GM06990 (cell line): ENCODE data around the gene RABEP2.
"Not testable (repeated sequence)": the region's sequence is repeated elsewhere in the genome, so short reads cannot be mapped to it uniquely, and the experiment has no call there.

ENCODE experiments used
- DNase-seq: peaks from one replicate; pipeline ENCODE4 v3.0.0-alpha.2; 2011; ENCODE audit not compliant: insufficient read length; ENCODE audit errors: extremely low read depth
- H3K27me3 ChIP-seq: replicated peaks from 2 replicates; pipeline ENCODE4 v1.6.0; 2011; ENCODE audit warnings: low read length; ENCODE audit not compliant: control insufficient read depth, insufficient read depth
- H3K36me3 ChIP-seq: 2 replicates; pipeline ENCODE4 v1.5.1; 2011; ENCODE audit warnings: low read length; ENCODE audit not compliant: control insufficient read depth, insufficient read depth
- H3K4me3 ChIP-seq: replicated peaks from 2 replicates; pipeline ENCODE4 v1.5.1; 2011; ENCODE audit warnings: low read depth, mild to moderate bottlenecking, control low read depth, low read length
- TF ChIP-seq, protein P1 (sequence below): IDR thresholded peaks from 2 replicates; pipeline ENCODE4 v1.5.1; 2011; ENCODE audit warnings: low read length, control low read depth, mild to moderate bottlenecking, inconsistent platforms; ENCODE audit not compliant: insufficient read depth, poor library complexity, severe bottlenecking

The RABEP2 gene

DNA sequence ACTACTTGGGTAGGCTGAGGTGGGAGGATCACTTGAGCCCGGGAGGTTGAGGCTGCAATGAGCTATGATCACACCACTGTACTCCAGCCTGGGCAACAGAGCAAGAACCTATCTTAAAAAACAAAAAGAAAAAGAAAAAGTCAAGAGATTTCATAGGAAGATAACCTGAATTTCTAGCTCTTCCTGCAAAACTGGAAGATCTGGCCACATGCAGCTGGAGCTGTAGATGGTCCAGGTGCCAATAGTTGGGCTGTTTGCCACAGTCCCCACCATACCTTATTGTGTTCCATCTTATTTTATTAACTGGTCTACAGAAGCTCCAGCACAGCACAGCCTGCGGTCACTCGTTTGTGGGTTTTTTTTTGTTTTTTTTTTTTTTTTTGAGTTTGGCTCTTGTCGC, 31.7 kb downstream of the RABEP2 start:
- DNase-seq = no peak
- no peak overlapping the region for H3K4me3 ChIP-seq
- H3K27me3 ChIP-seq = no peaks in the 10 kb centered on the region
- TF ChIP-seq, protein P1, sequence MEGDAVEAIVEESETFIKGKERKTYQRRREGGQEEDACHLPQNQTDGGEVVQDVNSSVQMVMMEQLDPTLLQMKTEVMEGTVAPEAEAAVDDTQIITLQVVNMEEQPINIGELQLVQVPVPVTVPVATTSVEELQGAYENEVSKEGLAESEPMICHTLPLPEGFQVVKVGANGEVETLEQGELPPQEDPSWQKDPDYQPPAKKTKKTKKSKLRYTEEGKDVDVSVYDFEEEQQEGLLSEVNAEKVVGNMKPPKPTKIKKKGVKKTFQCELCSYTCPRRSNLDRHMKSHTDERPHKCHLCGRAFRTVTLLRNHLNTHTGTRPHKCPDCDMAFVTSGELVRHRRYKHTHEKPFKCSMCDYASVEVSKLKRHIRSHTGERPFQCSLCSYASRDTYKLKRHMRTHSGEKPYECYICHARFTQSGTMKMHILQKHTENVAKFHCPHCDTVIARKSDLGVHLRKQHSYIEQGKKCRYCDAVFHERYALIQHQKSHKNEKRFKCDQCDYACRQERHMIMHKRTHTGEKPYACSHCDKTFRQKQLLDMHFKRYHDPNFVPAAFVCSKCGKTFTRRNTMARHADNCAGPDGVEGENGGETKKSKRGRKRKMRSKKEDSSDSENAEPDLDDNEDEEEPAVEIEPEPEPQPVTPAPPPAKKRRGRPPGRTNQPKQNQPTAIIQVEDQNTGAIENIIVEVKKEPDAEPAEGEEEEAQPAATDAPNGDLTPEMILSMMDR = no peak
- peaks cover 1% of the 10 kb centered on the region; the same call in 1 of the 2 replicates for H3K36me3 ChIP-seq

DNA sequence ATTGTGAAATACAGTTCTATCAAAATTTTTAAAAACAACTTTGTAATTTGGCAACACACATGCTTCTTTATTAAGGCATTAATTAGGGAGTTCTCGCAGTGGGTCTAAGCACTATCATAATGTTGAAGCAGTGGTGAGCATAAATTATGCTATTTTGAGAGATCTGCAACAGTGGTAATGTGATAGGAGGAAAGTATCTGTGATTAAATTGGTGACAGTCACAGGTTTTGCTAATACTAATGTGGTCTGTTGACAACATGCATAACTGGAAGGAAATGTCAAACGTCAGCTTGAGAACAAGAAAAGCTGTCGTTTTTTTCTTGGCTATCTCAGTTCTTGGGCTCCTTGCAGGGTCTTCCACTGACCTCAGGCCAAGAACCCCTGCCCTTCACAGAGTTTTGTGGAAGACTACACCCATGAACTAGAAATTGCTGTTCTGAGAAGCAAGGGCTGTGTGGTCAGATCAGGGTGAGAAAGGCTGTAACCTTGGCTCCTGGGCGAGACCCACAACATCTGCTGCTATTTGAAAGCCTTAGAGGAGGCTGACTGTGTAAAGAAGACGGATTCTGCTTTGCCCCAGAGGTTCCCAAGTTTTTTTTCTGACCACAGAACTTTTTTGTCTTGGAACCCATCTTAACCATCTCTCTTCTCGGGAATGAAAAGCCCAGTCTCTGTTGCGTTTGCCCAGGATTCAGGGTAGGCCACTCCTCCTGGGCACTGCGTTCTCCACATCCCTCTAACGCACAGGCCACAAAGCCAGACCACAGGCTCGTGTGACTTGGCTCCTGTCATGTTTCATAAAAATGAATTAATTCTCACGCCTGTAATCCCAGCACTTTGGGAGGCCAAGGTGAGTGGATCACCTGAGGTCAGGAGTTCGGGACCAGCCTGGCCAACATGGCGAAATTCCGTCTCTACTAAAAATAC, 32.8 kb downstream of the RABEP2 start:
- Histone ChIP-seq H3K4me3 (no peak overlapping the region), H3K27me3 (no peaks in the 10 kb centered on the region), H3K36me3 (no peaks in the 10 kb centered on the region; the same call in 1 of the 2 replicates)
- TF ChIP-seq, protein P1 = no peak
- no peak for DNase-seq

DNA sequence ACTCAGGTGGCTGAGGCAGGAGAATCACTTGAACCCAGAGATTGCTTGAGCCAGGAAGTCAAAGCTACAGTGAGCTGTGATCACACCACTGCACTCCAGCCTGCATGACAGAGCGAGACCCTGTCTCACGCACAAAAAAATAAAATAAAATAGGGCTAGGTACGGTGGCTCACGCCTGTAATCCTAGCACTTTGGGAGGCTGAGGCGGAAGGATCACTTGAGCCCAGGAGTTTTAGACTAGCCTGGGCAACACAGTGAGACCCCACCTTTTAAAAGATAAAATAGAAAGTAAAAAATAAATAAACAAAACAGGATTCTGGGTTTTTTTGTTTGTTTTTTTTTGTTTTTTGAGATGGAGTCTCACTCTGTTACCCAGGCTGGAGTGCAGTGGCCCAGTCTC, 34.7 kb downstream of the RABEP2 start:
- not testable (repeated sequence) for H3K4me3 ChIP-seq, DNase-seq, H3K27me3 ChIP-seq, H3K36me3 ChIP-seq

DNA sequence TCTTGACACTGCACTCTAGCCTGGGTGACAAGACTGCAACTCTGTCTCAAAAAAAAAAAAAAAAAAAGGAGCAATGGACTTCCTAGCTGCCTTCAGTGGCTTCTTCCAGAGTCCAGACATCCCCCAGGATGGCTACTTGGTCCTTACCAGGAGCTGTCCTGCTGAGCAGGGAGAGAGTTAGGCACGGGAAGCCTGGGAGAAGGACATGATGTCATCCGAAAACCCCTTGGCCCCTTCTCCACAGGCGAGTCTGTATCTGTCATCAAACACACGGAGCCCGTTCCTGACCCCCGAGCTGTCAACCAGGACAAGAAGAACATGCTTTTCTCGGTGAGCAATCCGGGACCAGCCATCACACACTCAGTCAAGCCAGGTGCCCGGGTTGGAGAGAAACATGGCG, 38.1 kb downstream of the RABEP2 start:
- Histone ChIP-seq H3K36me3 (no peaks in the 10 kb centered on the region), H3K27me3 (no peaks in the 10 kb centered on the region), H3K4me3 (no peak overlapping the region)
- DNase-seq = no peak
- TF ChIP-seq, protein P1 = no peak

DNA sequence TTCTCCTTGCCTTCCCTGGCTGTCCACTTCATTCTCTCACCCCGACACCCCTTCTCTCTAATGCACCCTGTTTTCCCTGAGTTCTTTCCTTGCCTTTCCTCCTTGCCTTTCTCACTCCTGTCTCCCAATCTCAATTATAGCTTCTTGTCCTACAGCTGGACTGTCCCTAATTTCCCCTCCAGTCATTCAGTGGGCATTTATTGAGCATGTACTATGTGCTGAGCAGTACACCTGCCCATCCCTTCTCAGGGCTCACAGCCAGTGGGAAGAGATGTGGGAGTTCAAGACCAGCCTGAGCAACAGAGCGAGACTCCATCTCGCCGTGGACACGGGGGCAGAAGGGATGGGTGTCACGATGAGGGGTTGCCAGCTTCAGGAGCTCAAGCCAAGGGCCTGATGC, 41.0 kb downstream of the RABEP2 start:
- Histone ChIP-seq H3K27me3 (no peaks in the 10 kb centered on the region), H3K4me3 (no peak overlapping the region), H3K36me3 (no peaks in the 10 kb centered on the region)
- TF ChIP-seq, protein P1 = no peak
- DNase-seq = no peak

DNA sequence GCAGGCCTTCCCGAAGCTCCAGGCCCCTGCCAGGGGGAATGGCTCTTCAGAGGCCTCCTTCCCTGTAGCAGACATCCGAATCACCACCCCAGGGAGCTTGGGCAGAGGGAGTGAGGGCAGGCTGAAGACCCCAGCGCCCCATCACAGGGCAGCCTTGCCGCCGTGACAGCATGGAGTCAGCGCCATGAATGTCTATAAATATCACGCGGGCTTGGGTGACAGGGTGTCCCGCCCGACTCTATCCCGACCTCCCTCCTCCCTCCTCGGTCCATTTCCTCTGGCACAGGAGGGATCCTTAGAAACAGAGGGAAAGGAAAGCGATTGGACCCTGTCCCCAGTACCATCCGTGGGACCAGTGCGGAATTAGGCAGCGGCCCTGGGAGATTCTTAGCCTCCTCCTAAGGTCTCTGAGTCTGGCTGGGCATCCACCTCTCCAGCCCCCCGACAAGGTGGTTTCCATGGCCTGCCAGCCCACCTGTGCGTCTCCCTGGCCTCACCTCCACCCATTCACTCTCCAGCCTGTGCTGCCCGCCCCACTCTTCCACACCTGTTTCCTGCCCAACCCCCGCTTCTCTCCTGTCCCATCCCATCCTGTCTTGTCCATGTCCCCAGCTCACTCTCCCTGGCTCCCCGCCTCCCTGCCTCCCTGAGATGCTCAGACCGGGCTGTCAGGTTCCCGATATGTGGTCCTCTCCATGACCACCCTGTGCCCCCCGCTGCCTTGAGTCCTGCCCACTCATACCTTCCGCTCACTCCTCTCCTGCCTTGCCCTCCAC, 41.6 kb downstream of the RABEP2 start:
- Histone ChIP-seq H3K4me3 (no peak overlapping the region), H3K27me3 (no peaks in the 10 kb centered on the region), H3K36me3 (no peaks in the 10 kb centered on the region)
- DNase-seq = no peak
- TF ChIP-seq, protein P1 = no peak
